Vagina (tissue), 2 donors: ENCODE data around the gene TAB2. TPM values are rescaled to one million over a fixed set of nuclear protein-coding genes. Genes with fewer than 3 reads are reported as not detected.
A peak's percentile ranks its signal among the peaks of the same experiment; 100 is the strongest.

Experiments
- DNase-seq, 2 donors: peaks; one replicate each; pipeline ENCODE4 v3.0.0-alpha.2; 2017; ENCODE audit errors: extremely low spot score in 2 of 2
- H3K27ac ChIP-seq: fragments of 200-600 bp; sonication (generic); one replicate; pipeline ENCODE4 v1.5.1; 2019
- H3K27me3 ChIP-seq: fragments of 200-600 bp; sonication (generic); one replicate; pipeline ENCODE4 v1.5.1; 2019
- H3K36me3 ChIP-seq, 2 donors: fragments of 200-600 bp; sonication (generic); one replicate each; pipeline ENCODE4 v1.5.1; 2017 to 2019
- H3K4me1 ChIP-seq: fragments of 200-600 bp; sonication (generic); one replicate; pipeline ENCODE4 v1.5.1; 2019
- H3K4me3 ChIP-seq, 2 donors: fragments of 200-600 bp; sonication (generic); 1 replicate in 1 of 2; 2 replicates in 1 of 2; pipeline ENCODE4 v1.5.1; 2016 to 2019
- H3K9me3 ChIP-seq: fragments of 200-600 bp; sonication (generic); one replicate; pipeline ENCODE4 v1.5.1; 2019
- POLR2A ChIP-seq, 2 donors: fragments of 450-650 bp; IDR thresholded peaks; one replicate each; pipeline ENCODE4 v1.6.1; 2017; ENCODE audit warnings: antibody characterized with exemption in 2 of 2, mild to moderate bottlenecking in 2 of 2, moderate library complexity in 2 of 2
- POLR2AphosphoS5 ChIP-seq, 2 donors: sonication (generic); formaldehyde crosslinking; IDR thresholded peaks; one replicate each; pipeline ENCODE4 v1.9.0; 2017; ENCODE audit warnings: antibody characterized with exemption in 2 of 2, mild to moderate bottlenecking in 2 of 2, low read depth in 1 of 2; ENCODE audit not compliant: insufficient read depth in 1 of 2
- intact Hi-C: fragments of 100-400 bp; cut with DNase I; formaldehyde crosslinking; loops from one replicate; pipeline ENCODE4 v1.15.1; 2023
- total RNA-seq: library from RNA; depleted of rRNA; stranded (reverse); fragments of >200 nt; gene quantifications from one replicate; pipeline ENCODE4 v1.2.3, GENCODE V29; 2016
- TF ChIP-seq, protein P1 (sequence below), 3 experiments: fragments of 450-650 bp in 2 of 3; fragments of 200-600 bp in 1 of 3; sonication (generic) in 1 of 3; IDR thresholded peaks; one replicate each; pipeline ENCODE4 v1.5.1; 2017 to 2019; ENCODE audit warnings: antibody characterized with exemption in 3 of 3, mild to moderate bottlenecking in 2 of 3, moderate library complexity in 2 of 3

The TAB2 gene
- total RNA-seq, 1 donor from 2014 or later, result 80.5 TPM

DNA sequence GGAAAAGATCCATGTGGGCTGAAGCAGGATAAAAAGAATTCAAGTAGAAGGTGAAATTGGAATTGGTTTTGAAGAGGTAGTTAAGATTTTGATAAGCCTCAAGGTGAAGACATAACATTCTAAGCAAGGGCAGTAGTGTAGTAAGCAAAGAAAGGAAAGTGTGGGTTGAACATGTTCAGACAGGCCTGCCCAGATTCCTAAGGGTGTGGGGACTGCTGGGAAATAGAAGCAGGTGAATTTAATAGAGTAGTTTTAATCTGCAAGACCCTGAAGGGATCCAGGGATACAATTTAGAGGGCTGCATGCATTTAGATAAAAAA is 19.1 kb downstream of the TAB2 start:
- TF ChIP-seq, protein P1, sequence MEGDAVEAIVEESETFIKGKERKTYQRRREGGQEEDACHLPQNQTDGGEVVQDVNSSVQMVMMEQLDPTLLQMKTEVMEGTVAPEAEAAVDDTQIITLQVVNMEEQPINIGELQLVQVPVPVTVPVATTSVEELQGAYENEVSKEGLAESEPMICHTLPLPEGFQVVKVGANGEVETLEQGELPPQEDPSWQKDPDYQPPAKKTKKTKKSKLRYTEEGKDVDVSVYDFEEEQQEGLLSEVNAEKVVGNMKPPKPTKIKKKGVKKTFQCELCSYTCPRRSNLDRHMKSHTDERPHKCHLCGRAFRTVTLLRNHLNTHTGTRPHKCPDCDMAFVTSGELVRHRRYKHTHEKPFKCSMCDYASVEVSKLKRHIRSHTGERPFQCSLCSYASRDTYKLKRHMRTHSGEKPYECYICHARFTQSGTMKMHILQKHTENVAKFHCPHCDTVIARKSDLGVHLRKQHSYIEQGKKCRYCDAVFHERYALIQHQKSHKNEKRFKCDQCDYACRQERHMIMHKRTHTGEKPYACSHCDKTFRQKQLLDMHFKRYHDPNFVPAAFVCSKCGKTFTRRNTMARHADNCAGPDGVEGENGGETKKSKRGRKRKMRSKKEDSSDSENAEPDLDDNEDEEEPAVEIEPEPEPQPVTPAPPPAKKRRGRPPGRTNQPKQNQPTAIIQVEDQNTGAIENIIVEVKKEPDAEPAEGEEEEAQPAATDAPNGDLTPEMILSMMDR (IDR thresholded peaks at IDR 0.05), result no peak
- TF ChIP-seq POLR2AphosphoS5 (IDR thresholded peaks at IDR 0.05; ENCODE audit: insufficient read depth in 1 of 2, low read depth in 1 of 2), result no peak
- no peak for TF ChIP-seq POLR2A (IDR thresholded peaks at IDR 0.05)
- intact Hi-C loops, result no loop called here
- Histone ChIP-seq H3K9me3 (no peaks in the 10 kb centered on the region), H3K27ac (peak overlapping the region; percentile 21), H3K36me3 (no peaks in the 10 kb centered on the region), H3K4me1 (peaks cover 83% of the 10 kb centered on the region), H3K27me3 (no peaks in the 10 kb centered on the region), H3K4me3 (no peak overlapping the region)
- no peak for DNase-seq

DNA sequence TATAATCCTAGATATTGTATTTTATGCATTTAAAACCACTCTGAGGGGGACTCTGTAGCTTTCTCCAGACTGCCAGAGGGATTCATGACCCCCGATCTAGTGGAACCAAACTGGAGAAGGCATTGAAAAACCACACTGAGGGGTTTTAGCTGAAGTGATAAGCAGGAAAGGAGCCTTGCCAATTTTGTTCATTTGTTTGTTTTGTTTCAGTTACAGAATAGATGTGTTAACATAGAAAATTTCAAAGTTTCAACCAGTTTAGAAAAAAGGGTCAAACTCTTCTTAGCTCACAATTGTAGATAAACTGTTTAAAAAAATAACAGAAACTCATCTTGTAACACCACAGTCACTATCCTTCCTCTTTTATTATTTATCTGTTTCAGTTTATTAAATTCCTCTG is 19.8 kb downstream of the TAB2 start:
- no peak for DNase-seq
- Histone ChIP-seq H3K4me1 (peaks cover 83% of the 10 kb centered on the region), H3K9me3 (no peaks in the 10 kb centered on the region), H3K36me3 (no peaks in the 10 kb centered on the region), H3K27ac (peak overlapping the region; percentile 5), H3K4me3 (no peak overlapping the region), H3K27me3 (no peaks in the 10 kb centered on the region)
- intact Hi-C loops, result no loop called here
- TF ChIP-seq POLR2A (IDR thresholded peaks at IDR 0.05) (no peak), POLR2AphosphoS5 (IDR thresholded peaks at IDR 0.05; ENCODE audit: insufficient read depth in 1 of 2, low read depth in 1 of 2) (no peak)
- TF ChIP-seq, protein P1 (IDR thresholded peaks at IDR 0.05), result no peak

DNA sequence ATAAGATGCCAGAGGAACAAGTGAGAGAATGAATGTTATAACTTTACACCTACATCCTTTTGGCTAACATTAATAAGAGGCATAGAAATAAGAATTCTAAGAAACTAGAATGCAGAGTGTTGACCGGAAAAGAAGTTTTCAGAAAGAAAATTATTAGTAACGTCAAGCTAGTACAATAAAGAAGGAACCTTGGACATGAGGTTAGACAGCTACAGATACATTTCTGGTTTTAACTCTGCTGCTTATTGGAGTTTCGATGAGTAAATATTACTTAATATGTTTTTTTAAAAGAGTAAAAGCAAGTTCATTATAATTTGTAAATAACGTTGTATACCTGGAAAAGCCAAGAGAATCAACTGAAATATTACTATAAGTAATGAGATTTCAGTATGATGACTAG is 22.7 kb downstream of the TAB2 start:
- no peaks in the 10 kb centered on the region for H3K36me3 ChIP-seq
- TF ChIP-seq POLR2AphosphoS5 (IDR thresholded peaks at IDR 0.05; ENCODE audit: insufficient read depth in 1 of 2, low read depth in 1 of 2) (no peak), POLR2A (IDR thresholded peaks at IDR 0.05) (no peak)
- TF ChIP-seq, protein P1 (IDR thresholded peaks at IDR 0.05), result no peak
- H3K27ac ChIP-seq, result no peak overlapping the region
- no peak for DNase-seq
- H3K4me1 ChIP-seq, result peaks cover 60% of the 10 kb centered on the region
- H3K27me3 ChIP-seq, result no peaks in the 10 kb centered on the region
- intact Hi-C loops, result no loop called here
- no peak overlapping the region for H3K4me3 ChIP-seq
- no peaks in the 10 kb centered on the region for H3K9me3 ChIP-seq

DNA sequence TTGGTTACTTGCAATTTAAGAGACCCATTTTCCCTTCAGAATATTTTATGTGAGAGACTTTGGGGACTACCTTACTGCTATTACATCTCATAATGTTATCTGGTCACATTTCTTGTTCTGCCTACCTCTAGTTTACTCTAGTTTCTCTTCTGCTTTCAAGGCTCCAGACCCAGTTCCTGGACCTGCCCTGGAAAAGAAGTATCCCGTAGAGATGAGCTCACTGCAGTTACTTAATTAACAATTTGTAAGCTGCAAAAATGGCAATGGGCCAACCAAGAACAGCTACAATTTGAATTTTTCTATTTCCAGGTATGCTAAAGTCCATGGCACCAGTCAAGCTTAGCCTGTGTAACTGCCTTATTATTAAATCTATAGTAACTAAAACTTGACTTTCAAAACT is 25.0 kb downstream of the TAB2 start:
- Histone ChIP-seq H3K4me3 (no peak overlapping the region), H3K4me1 (peaks cover 41% of the 10 kb centered on the region), H3K36me3 (no peaks in the 10 kb centered on the region), H3K27me3 (no peaks in the 10 kb centered on the region), H3K27ac (no peak overlapping the region), H3K9me3 (no peaks in the 10 kb centered on the region)
- intact Hi-C loops, result no loop called here
- no peak for DNase-seq
- TF ChIP-seq POLR2AphosphoS5 (IDR thresholded peaks at IDR 0.05; ENCODE audit: insufficient read depth in 1 of 2, low read depth in 1 of 2), result no peak
- no peak for TF ChIP-seq POLR2A (IDR thresholded peaks at IDR 0.05)
- TF ChIP-seq, protein P1 (IDR thresholded peaks at IDR 0.05), result no peak

DNA sequence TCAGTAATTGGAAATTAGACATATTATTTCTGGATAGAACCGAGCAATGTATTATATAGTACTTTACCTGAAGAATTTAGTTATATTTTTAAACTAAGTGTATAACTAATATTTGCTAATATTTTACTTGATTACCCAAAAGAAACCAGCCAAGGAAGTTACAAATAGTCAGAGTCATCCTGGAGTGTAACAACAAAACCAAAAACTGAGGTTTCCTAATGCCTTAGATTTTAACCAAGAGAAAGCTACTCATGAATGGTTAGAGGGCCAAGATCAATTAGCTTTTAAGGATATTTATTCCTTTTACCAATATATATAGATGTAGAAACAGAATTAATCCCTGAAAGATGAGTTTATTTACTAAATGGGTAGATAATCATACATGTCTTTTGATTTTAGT is 26.0 kb downstream of the TAB2 start:
- Histone ChIP-seq H3K36me3 (no peaks in the 10 kb centered on the region), H3K4me1 (peaks cover 33% of the 10 kb centered on the region), H3K9me3 (no peaks in the 10 kb centered on the region), H3K27me3 (no peaks in the 10 kb centered on the region), H3K4me3 (no peak overlapping the region), H3K27ac (no peak overlapping the region)
- intact Hi-C loops, result no loop called here
- no peak for TF ChIP-seq POLR2A (IDR thresholded peaks at IDR 0.05)
- TF ChIP-seq POLR2AphosphoS5 (IDR thresholded peaks at IDR 0.05; ENCODE audit: insufficient read depth in 1 of 2, low read depth in 1 of 2), result no peak
- TF ChIP-seq, protein P1 (IDR thresholded peaks at IDR 0.05), result no peak
- no peak for DNase-seq
